NB4 (cell line): ENCODE measurements around the gene EIF1.

Experiments
- DNase-seq: peaks from one replicate; pipeline ENCODE4 v3.0.0; 2010; ENCODE audit warnings: low read depth
- H3K4me3 ChIP-seq: one replicate; pipeline ENCODE4 v1.5.1; 2011; ENCODE audit warnings: mild to moderate bottlenecking, low read depth, low read length, moderate library complexity
- MAX ChIP-seq: IDR thresholded peaks from 2 replicates; pipeline ENCODE4 v1.6.1; 2011; ENCODE audit warnings: low read depth, low read length
- MYC ChIP-seq: IDR thresholded peaks from 2 replicates; pipeline ENCODE4 v1.6.1; 2011; ENCODE audit warnings: low read depth, low read length
- POLR2A ChIP-seq: IDR thresholded peaks from 2 replicates; pipeline ENCODE4 v1.6.1; 2011; ENCODE audit warnings: mild to moderate bottlenecking; ENCODE audit not compliant: insufficient read length; ENCODE audit errors: extremely low read depth
- TF ChIP-seq, protein P1 (sequence below): IDR thresholded peaks from one replicate; pipeline ENCODE4 v1.5.1; 2012; ENCODE audit warnings: low read depth, low read length

Gene EIF1

GRCh38 chr17:41722231-41722630, 33.5 kb downstream of the EIF1 start:
- TF ChIP-seq, protein P1, sequence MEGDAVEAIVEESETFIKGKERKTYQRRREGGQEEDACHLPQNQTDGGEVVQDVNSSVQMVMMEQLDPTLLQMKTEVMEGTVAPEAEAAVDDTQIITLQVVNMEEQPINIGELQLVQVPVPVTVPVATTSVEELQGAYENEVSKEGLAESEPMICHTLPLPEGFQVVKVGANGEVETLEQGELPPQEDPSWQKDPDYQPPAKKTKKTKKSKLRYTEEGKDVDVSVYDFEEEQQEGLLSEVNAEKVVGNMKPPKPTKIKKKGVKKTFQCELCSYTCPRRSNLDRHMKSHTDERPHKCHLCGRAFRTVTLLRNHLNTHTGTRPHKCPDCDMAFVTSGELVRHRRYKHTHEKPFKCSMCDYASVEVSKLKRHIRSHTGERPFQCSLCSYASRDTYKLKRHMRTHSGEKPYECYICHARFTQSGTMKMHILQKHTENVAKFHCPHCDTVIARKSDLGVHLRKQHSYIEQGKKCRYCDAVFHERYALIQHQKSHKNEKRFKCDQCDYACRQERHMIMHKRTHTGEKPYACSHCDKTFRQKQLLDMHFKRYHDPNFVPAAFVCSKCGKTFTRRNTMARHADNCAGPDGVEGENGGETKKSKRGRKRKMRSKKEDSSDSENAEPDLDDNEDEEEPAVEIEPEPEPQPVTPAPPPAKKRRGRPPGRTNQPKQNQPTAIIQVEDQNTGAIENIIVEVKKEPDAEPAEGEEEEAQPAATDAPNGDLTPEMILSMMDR, result no peak
- TF ChIP-seq MAX (no peak), MYC (no peak), POLR2A (no peak)
- DNase-seq, result no peak
- H3K4me3 ChIP-seq, result no peak overlapping the region

- no peak overlapping the region for H3K4me3 ChIP-seq
- TF ChIP-seq MYC, result no peak
- TF ChIP-seq POLR2A, result no peak
- no peak for TF ChIP-seq MAX
- TF ChIP-seq, protein P1, result no peak
- DNase-seq, result no peak
Measured at GRCh38 chr17:41723801-41724475, 35.3 kb downstream of the EIF1 start.

DNA sequence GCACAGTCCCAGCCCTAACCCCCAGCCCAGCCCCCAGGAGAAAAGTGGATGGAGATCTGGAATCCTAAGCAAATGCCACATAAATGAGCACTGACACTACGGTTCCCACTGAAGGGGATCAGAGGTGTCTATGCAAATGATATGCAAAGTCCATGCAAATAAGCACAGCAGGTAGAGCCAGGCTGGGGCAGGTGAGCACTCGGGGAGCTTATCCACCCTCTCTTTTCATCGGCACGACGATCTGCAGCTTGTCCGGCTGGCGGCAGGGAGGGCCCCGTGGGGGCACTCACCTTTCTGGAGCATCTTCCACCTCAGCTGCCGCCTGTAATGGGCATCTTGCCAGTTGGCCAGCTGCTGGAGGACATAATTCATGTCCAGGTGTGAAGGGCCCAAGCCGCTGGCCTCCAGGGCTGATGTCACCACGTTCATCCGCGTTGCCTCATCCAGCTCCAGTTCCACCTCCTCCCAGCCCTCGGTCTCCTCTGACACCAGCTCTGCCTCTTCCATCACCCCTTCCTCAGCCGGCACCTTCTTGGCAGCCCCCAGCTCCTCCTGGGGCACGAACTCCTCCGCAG, 35.9 kb downstream of the EIF1 start:
- no peak for DNase-seq
- TF ChIP-seq MYC (no peak), POLR2A (no peak), MAX (no peak)
- TF ChIP-seq, protein P1, result no peak
- no peak overlapping the region for H3K4me3 ChIP-seq

DNA sequence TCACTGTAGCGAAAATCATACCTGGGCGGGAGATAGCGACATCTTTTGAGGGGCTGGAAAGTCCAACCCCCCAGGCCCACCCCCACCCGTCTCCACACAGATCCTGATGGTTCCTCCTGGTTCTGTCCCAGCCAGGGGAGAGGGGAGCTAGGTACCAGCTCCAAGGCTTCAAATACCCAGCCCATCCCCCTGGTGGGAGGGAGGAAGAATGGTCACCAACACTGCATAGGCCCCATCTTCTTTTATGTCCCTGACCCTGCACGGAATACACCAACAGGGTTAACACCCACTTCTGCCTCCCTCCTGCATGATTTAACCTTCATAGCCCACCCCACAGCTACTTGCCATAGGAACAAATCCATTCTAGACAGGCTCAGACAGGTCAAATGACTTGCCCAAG, 36.4 kb downstream of the EIF1 start:
- no peak overlapping the region for H3K4me3 ChIP-seq
- TF ChIP-seq, protein P1, result no peak
- DNase-seq, result no peak

DNA sequence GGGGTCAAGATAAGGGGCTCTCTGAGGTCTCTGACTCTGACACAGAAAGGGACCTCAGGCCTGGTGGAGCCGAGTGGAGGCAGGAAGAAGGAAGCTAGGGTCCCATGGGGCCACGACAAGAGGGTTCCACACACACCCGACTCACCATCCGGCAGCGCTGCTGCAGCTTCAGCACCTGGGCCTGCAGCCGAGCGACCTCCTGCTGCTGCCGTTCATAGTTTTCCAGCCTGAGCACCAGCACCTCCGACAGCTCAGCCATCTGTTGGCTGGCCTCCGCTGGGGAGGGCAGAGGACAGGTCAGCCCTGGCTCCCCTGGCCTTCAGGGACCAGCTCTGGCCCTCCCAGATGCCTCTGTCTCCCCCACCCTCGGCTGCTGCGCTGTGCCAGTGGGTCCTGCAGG, 39.4 kb downstream of the EIF1 start:
- no peak overlapping the region for H3K4me3 ChIP-seq
- no peak for TF ChIP-seq MAX
- TF ChIP-seq, protein P1, result no peak
- peak; percentile 45 for DNase-seq

- DNase-seq, result peak; percentile 28
- H3K4me3 ChIP-seq, result no peak overlapping the region
- TF ChIP-seq, protein P1, result no peak
- TF ChIP-seq POLR2A (no peak), MAX (no peak), MYC (no peak)
Measured at GRCh38 chr17:41730479-41730878, 41.8 kb downstream of the EIF1 start.
